GM21529 (cell line): ENCODE data around the gene NARF.
A peak's percentile ranks its signal among the peaks of the same experiment; 100 is the strongest.

Experiments
- ATAC-seq: cut with Tn5 transposase; IDR thresholded peaks from one replicate; pipeline ENCODE4 v1.9.1; 2021; ENCODE audit not compliant: unreplicated experiment

NARF gene

DNA sequence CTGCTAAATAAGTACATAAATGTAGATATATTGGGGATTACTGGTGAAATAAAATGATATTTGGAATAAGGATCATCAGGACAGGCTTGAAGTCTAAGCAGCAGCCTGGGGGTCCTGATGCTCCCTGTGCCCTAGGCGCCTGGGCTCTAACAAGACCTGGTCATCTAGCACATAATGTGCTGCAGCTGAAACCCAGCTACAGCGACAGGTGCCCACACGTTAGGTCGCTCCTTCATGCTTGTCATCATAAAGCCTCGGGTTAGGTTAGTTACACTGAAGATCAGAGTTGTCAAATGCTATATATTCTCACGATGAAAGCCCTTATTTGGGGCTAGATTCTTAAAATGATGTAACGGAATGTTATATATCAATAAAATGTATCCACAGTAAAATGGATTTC, 11.5 kb downstream of the NARF start:
- no peak for ATAC-seq

- ATAC-seq, result no peak
These were observed 15.9 kb downstream of the NARF start for GRCh38 chr17:82474223-82475010.

GRCh38 chr17:82475458-82475857, 16.9 kb downstream of the NARF start:
- ATAC-seq, result no peak

DNA sequence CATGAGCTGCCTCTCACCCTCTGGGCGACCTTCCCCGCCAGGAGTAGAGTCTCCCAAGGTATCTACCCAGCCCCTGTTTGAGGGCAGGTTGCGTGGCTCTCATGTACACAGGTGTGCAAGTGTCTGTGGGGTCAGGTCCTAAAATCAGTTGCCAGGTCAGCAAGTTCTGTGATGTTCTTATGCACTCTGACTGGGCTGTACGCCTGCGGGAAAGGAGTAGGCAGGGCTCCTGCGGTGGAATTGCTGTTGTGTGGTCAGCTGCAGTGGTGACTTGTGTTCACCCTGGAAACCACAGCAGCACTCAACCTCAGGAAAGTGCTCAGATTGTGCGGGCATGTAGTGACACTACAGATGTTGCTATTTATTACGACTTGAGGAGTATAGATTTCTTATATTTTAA, 19.4 kb downstream of the NARF start:
- no peak for ATAC-seq

DNA sequence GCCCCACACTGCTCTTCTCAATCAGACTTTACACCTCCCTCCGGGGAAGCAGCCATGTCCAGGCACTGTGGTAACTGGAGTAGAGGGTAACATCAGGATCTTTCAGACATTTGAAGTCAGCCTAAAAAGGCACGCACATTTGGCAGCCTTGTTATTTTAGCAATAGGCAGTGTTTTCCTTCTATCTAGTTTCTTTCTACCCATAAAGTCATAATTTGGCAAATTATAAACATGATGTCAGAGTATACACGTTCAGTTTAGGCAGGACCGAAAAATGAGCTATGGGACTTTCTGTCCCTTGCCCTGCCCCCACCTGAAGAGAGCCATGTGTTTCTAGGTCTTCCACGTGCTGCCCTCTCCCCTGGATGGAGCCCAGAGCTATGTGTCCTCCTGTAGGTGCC, 21.1 kb downstream of the NARF start:
- ATAC-seq, result no peak

- no peak for ATAC-seq
These were observed 21.8 kb downstream of the NARF start for GRCh38 chr17:82480318-82480717.

- ATAC-seq, result no peak
These were observed 24.7 kb downstream of the NARF start for GRCh38 chr17:82483204-82483660.

DNA sequence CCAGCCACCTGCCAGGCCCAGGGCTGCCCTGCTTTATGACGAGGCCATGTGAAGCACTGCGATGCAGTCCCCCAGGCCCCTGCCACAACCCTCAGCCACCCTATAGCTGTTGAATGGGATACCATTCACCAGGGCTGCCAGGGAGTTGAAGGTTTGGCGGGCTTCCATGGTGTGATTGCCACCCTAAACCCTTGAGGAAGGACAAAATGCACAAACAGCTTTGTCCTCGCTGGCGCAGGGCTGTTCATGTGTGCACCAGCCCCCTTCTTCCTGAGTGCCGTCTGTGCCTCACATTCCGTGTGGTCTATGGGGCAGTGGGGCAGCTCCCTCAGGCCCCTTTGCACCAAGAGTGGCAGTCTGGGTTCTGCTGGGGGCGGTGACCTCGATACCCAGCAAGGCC, 25.3 kb downstream of the NARF start:
- ATAC-seq, result no peak

DNA sequence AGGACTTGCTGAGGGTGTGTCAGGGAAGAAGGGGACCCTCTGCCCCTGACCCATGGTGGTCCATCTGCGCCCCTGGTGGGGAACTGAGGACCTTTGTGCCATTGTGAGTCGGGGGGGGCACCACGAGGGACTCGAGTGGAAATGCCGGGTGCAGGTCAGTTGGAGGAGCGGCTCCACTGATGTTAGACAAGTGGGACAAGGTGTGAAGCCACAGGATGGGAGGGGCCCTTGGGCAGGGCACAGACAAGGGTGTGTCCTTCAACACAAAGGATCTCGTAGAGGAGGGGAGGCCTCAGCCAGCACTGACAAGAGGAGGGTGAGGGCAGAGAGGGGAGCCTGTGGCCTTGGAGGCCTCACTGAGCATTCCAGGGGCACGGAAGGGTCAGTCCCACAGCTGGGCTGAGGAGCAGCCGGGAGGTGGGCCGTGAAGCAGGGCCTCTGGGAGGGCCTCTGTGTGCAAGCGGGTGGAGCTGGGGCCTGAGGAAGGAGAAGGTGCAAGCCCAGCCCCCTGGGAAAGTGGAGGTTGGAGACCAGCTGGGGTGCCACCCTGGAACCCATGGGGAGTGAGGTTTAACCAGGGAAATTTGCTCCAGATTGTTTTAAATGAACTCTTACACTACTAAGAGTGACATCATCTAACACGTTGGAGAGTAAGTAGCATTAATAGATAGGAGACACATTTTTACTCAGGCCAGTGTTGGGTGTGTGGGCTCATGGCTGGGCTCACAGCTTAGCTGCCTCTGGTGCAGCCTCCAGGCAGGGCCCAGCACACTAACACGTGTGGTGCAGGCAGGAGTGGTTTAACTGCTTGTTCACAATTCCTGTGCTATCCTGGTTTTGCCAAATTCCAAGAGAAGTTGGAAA, 27.9 kb downstream of the NARF start:
- ATAC-seq, result no peak

DNA sequence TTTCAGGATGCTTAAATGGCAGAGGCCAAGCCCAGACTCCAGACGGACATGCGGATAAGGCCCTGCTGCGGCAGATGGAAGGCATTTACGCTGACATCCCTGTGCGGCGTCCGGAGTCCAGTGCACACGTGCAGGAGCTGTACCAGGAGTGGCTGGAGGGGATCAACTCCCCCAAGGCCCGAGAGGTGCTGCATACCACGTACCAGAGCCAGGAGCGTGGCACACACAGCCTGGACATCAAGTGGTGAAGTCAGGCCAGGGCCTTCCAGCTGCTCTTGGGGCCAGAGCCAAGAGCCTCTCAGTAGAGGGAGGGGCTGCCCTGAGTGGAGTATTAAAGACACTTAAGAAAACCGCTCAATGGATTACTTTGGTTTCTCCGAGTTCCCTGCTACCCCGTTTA, 29.4 kb downstream of the NARF start:
- ATAC-seq, result no peak

GRCh38 chr17:82489117-82489516, 30.6 kb downstream of the NARF start:
- no peak for ATAC-seq

GRCh38 chr17:82489851-82490511, 31.4 kb downstream of the NARF start:
- ATAC-seq, result no peak

DNA sequence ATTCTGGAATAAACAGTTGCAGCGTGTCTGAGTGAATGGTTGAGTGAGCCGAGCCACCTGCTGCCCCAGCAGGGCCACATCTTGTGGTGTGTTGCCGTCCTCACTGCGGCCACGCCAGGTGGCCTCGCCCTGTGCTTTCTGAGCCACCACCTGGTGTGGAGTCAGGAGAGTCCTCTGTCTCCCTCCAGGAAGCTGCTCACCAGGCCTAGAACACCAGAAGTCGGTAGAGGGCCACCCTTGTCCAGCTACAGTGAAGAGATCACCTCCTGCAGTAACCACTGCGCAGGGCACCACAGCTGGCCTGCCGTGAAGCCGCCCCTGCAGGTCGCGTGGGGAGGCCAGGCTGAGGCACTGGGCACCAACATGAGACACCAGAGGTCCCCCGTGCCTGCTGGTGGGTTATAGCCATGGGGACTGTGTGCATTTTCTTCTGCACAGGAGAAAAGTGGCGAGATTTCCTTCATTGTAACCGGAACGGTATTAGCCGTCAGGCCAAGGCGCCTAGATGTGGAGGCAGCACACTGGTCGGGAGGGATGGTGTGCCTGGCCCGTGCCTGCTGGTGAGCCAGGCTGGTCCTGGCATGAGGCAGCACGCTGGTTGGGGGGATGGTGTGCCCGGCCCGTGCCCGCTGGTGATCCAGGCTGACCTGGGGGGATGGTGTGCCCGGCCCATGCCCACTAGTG, 32.1 kb downstream of the NARF start:
- ATAC-seq, result no peak

DNA sequence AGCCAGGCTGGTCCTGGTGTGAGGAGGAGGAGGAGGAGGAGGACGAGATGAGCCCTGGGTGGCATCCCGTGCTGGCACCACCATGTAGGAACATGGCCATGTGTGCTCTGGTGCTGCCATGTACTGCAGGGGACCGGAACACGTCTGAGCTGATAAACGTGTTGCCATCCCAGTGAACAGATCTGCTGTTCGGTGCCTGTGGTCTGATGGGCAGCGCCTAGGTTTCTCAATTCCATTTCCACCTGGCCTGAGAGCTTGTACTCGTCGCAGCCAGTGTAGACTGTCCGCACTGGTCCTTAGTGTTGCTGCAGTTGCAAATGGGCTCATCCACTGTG, 32.6 kb downstream of the NARF start:
- ATAC-seq, result no peak

DNA sequence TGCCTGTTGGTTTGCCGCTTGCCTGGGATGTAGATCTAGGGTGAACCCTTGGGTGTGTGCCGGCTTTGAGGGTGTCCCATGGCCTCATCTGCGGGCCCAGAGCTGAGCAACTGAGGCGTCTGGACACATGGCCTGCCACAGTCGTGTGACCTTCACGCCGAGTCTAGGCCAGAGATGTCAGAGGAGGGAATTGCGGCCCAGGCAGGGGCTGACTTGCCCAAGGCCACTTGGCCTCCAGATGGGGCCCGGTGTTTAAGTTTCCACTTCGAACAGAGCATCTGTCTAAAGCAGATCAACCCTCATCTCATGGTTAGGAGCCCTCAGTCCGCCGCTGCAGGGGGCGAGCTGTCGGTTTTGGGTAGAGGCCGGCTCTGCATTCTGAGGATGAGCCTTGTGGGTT, 33.0 kb downstream of the NARF start:
- ATAC-seq, result no peak

DNA sequence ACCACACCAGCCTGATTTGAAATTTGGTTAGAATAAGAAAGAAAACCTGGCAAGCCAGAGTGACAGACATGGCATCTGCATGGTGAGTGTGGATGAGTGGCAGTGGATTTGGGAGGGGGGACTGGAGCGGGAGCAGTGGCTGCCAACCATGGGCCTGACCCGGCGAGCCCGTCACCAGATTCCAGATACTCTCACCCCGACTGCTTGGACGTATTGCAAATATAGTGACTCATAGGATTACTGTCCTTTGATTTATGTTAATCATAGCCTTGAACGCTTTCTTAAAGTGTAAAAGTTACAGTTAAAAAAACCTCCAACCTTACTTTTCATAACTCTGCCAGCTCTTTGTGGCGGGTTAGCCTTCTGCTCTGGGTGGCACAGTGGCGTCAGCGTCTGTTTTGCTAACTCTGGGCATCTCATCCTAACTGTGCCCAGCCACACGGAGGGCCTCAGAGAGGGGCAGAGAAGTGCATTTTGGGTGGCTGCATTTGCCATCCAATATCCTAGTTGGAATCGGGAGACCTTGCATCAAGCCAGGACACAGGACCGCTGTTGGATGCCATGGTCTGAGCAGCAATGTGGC, 34.2 kb downstream of the NARF start:
- ATAC-seq, result no peak

- no peak for ATAC-seq
These were observed 34.8 kb downstream of the NARF start for GRCh38 chr17:82493226-82493781.

DNA sequence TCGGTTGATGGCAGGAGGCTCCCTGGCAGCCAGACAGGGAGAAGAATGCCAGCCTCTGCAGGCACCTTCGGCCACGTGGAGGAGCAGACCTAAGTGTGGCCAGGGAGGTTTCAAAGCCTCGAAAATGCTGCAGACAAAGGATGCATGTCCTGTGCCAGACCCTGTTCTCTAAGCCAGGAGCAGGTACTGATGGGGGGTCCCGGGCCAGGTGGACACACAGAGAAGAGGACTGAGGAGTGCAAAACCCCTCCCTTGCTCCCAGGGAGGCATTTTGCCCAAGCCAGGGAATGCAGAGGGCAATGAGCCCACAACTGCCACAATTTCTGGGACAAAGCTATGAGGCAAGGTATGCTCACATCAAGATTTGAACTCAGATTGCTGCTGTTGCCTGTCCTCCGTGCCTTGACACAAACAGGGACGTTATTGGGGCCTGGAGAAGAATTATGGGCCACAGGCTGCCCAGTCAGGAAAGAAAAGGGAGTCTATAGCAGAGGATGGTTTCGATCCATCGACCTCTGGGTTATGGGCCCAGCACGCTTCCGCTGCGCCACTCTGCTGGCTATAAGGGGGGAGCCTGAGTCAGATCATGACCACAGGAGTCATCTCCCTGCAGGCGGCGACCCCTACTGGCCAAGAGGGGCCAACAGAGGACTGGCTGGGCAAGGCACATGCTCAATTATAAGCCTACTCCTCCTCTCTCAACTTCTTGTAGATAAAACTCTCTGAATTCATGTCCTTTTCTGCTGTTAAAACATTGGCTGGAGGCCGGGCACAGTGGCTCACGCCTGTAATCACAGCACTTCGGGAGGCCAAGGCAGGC, 35.9 kb downstream of the NARF start:
- ATAC-seq, result peak; percentile 55

DNA sequence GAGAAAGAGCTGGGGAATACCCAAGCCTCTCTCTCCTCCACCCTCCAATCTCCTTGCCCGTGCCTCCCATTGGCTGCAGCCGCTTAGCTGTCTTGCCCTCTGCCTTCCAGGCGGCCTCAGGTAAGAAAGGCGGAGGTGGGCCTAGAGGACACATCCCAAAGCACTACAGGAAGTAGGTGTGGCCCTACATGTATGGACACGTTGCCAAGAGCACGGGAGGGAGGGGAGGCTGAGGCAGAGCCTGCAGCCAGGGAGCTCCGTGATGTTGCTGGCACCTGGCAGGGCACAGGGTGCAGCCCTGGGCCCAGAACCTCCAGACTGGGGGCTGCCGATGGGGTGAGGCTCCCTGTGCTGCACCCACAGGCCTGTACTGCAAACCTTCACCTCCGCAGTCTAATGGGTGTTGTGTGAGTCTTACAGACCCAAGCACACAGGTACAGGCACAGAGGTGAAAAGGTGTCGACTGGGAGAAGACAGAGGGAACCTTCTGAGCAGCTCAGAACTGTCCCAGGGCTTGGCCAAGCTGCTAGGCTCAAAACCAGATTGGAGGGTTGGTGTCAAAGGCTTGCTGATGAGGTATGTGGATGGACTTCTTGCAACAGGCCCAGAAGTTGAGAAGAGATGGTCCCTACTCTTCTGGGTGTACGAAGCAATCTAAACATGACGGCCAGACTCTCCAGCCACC, 37.4 kb downstream of the NARF start:
- ATAC-seq, result no peak
